BLaER1 (cell line): ENCODE results near the gene ZNF746.

Experiments used
- H3K27ac ChIP-seq: shearing (Covaris generic); formaldehyde crosslinking; 2 replicates; pipeline ENCODE4 v1.8.1; 2022
- H3K27me3 ChIP-seq: shearing (Covaris generic); formaldehyde crosslinking; 2 replicates; pipeline ENCODE4 v1.8.1; 2022
- H3K36me3 ChIP-seq: shearing (Covaris generic); formaldehyde crosslinking; 2 replicates; pipeline ENCODE4 v1.8.1; 2022
- H3K4me1 ChIP-seq: shearing (Covaris generic); formaldehyde crosslinking; 2 replicates; pipeline ENCODE4 v1.8.1; 2022
- H3K4me2 ChIP-seq: shearing (Covaris generic); formaldehyde crosslinking; 2 replicates; pipeline ENCODE4 v1.8.1; 2022
- H3K4me3 ChIP-seq: shearing (Covaris generic); formaldehyde crosslinking; 2 replicates; pipeline ENCODE4 v1.8.1; 2022
- H3K9ac ChIP-seq: shearing (Covaris generic); formaldehyde crosslinking; 2 replicates; pipeline ENCODE4 v1.8.1; 2022
- H3K9me3 ChIP-seq: shearing (Covaris generic); formaldehyde crosslinking; 2 replicates; pipeline ENCODE4 v1.8.1; 2022
- H4K20me1 ChIP-seq: shearing (Covaris generic); formaldehyde crosslinking; 2 replicates; pipeline ENCODE4 v1.8.1; 2022
- Cebpa-rat ChIP-seq: shearing (Covaris generic); IDR thresholded peaks from 2 replicates; pipeline ENCODE4 v1.8.1; 2022

Gene ZNF746

GRCh38 chr7:149474309-149475120 is 23.1 kb downstream of the ZNF746 start:
- H4K20me1 ChIP-seq: peaks cover 11% of the 10 kb centered on the region; the same call in 1 of the 2 replicates
- H3K4me3 ChIP-seq: no peak overlapping the region
- TF ChIP-seq Cebpa-rat: no peak
- peaks cover 95% of the 10 kb centered on the region for H3K36me3 ChIP-seq
- H3K27me3 ChIP-seq: no peaks in the 10 kb centered on the region
- 0 out of 2 replicates have a peak, but pooled peaks cover 3% of the 10 kb centered on the region for H3K4me1 ChIP-seq
- no peak overlapping the region for H3K27ac ChIP-seq
- H3K9me3 ChIP-seq: peaks cover 10% of the 10 kb centered on the region
- no peak overlapping the region for H3K9ac ChIP-seq
- H3K4me2 ChIP-seq: no peak overlapping the region

GRCh38 chr7:149473251-149473650 is 24.4 kb downstream of the ZNF746 start:
- Histone ChIP-seq H4K20me1 (peaks cover 11% of the 10 kb centered on the region; the same call in 1 of the 2 replicates), H3K27ac (no peak overlapping the region), H3K4me1 (0 out of 2 replicates have a peak, but pooled peaks cover 3% of the 10 kb centered on the region), H3K4me3 (no peak overlapping the region), H3K27me3 (no peaks in the 10 kb centered on the region), H3K9ac (no peak overlapping the region), H3K36me3 (peaks cover 84% of the 10 kb centered on the region), H3K4me2 (no peak overlapping the region), H3K9me3 (no peaks in the 10 kb centered on the region; the same call in 1 of the 2 replicates)
- no peak for TF ChIP-seq Cebpa-rat

GRCh38 chr7:149471289-149471953 is 26.2 kb downstream of the ZNF746 start:
- H3K9ac ChIP-seq: no peak overlapping the region
- peaks cover 65% of the 10 kb centered on the region for H3K36me3 ChIP-seq
- H3K4me1 ChIP-seq: 0 out of 2 replicates have a peak, but pooled peaks cover 3% of the 10 kb centered on the region
- no peak overlapping the region for H3K27ac ChIP-seq
- H3K4me2 ChIP-seq: no peak overlapping the region
- peaks cover 11% of the 10 kb centered on the region; the same call in 1 of the 2 replicates for H4K20me1 ChIP-seq
- no peaks in the 10 kb centered on the region for H3K27me3 ChIP-seq
- H3K4me3 ChIP-seq: no peak overlapping the region
- TF ChIP-seq Cebpa-rat: no peak
- peaks cover 11% of the 10 kb centered on the region for H3K9me3 ChIP-seq

- Histone ChIP-seq H3K4me1 (0 out of 2 replicates have a peak, but pooled peaks cover 3% of the 10 kb centered on the region), H3K36me3 (peaks cover 49% of the 10 kb centered on the region), H4K20me1 (peaks cover 11% of the 10 kb centered on the region; the same call in 1 of the 2 replicates), H3K4me2 (no peak overlapping the region), H3K9me3 (peaks cover 17% of the 10 kb centered on the region), H3K27ac (no peak overlapping the region), H3K27me3 (no peaks in the 10 kb centered on the region), H3K9ac (no peak overlapping the region), H3K4me3 (no peak overlapping the region)
- TF ChIP-seq Cebpa-rat: no peak
These were observed 27.8 kb downstream of the ZNF746 start for GRCh38 chr7:149469806-149470205.

- Histone ChIP-seq H3K27ac (no peak overlapping the region), H3K4me2 (no peak overlapping the region), H4K20me1 (no peaks in the 10 kb centered on the region), H3K27me3 (no peaks in the 10 kb centered on the region), H3K4me3 (no peak overlapping the region), H3K9ac (no peak overlapping the region), H3K4me1 (0 out of 2 replicates have a peak, but pooled peaks cover 3% of the 10 kb centered on the region), H3K36me3 (peaks cover 33% of the 10 kb centered on the region), H3K9me3 (peaks cover 17% of the 10 kb centered on the region)
- TF ChIP-seq Cebpa-rat: no peak
These were observed 29.4 kb downstream of the ZNF746 start for GRCh38 chr7:149468208-149468607.

GRCh38 chr7:149467321-149467859 is 30.2 kb downstream of the ZNF746 start:
- TF ChIP-seq Cebpa-rat: no peak
- Histone ChIP-seq H3K4me1 (0 out of 2 replicates have a peak, but pooled peaks cover 3% of the 10 kb centered on the region), H3K36me3 (peaks cover 25% of the 10 kb centered on the region), H3K9ac (no peak overlapping the region), H3K4me2 (no peak overlapping the region), H3K4me3 (no peak overlapping the region), H3K9me3 (peaks cover 17% of the 10 kb centered on the region), H3K27me3 (no peaks in the 10 kb centered on the region), H3K27ac (no peak overlapping the region), H4K20me1 (no peaks in the 10 kb centered on the region)

GRCh38 chr7:149466364-149466763 is 31.2 kb downstream of the ZNF746 start:
- no peak overlapping the region for H3K4me3 ChIP-seq
- peaks cover 15% of the 10 kb centered on the region for H3K36me3 ChIP-seq
- H3K9me3 ChIP-seq: peaks cover 17% of the 10 kb centered on the region
- H3K4me2 ChIP-seq: no peak overlapping the region
- H3K4me1 ChIP-seq: peaks cover 6% of the 10 kb centered on the region; the same call in 1 of the 2 replicates
- H4K20me1 ChIP-seq: no peaks in the 10 kb centered on the region
- no peak overlapping the region for H3K9ac ChIP-seq
- H3K27me3 ChIP-seq: no peaks in the 10 kb centered on the region
- TF ChIP-seq Cebpa-rat: no peak
- no peak overlapping the region for H3K27ac ChIP-seq

- no peaks in the 10 kb centered on the region for H3K36me3 ChIP-seq
- H3K4me1 ChIP-seq: peaks cover 18% of the 10 kb centered on the region
- peaks cover 12% of the 10 kb centered on the region for H4K20me1 ChIP-seq
- TF ChIP-seq Cebpa-rat: no peak
- H3K27ac ChIP-seq: no peak overlapping the region
- H3K9ac ChIP-seq: no peak overlapping the region
- H3K9me3 ChIP-seq: peaks cover 17% of the 10 kb centered on the region
- no peak overlapping the region for H3K4me3 ChIP-seq
- H3K4me2 ChIP-seq: no peak overlapping the region
- H3K27me3 ChIP-seq: no peaks in the 10 kb centered on the region
These were observed 34.0 kb downstream of the ZNF746 start for GRCh38 chr7:149463500-149464161.

- Histone ChIP-seq H3K27ac (no peak overlapping the region), H4K20me1 (peaks cover 27% of the 10 kb centered on the region), H3K4me1 (peaks cover 28% of the 10 kb centered on the region)
These were observed 35.5 kb downstream of the ZNF746 start for GRCh38 chr7:149462101-149462520.

More at GRCh38 chr7:149462101-149462520, 35.5 kb downstream of the ZNF746 start:
- Histone ChIP-seq H3K4me3 (no peak overlapping the region), H3K27me3 (no peaks in the 10 kb centered on the region), H3K9me3 (peaks cover 13% of the 10 kb centered on the region), H3K36me3 (peaks cover 6% of the 10 kb centered on the region), H3K9ac (no peak overlapping the region), H3K4me2 (no peak overlapping the region)
- no peak for TF ChIP-seq Cebpa-rat
